ES-I3 (cell line): ENCODE data around the gene MRPL4.

Experiments used
- H3K36me3 ChIP-seq: 2 replicates; pipeline ENCODE4 v1.6.1; 2013; ENCODE audit warnings: mild to moderate bottlenecking, low read length, control low read depth, moderate library complexity; ENCODE audit not compliant: insufficient read depth
- H3K4me1 ChIP-seq: 2 replicates; pipeline ENCODE4 v1.6.1; 2013; ENCODE audit warnings: mild to moderate bottlenecking, control low read depth, low read length; ENCODE audit not compliant: insufficient read depth
- H3K9ac ChIP-seq: 2 replicates; pipeline ENCODE4 v1.6.1; 2013; ENCODE audit warnings: low read depth, mild to moderate bottlenecking, low read length, moderate library complexity
- H3K9me3 ChIP-seq: 2 replicates; pipeline ENCODE4 v1.6.1; 2013; ENCODE audit warnings: mild to moderate bottlenecking, low read length, moderate library complexity; ENCODE audit not compliant: control insufficient read depth, insufficient read depth

Gene MRPL4

GRCh38 chr19:10283301-10284064, 31.5 kb downstream of the MRPL4 start:
- Histone ChIP-seq H3K36me3 (no peaks in the 10 kb centered on the region), H3K4me1 (peaks cover 4% of the 10 kb centered on the region; the same call in 1 of the 2 replicates), H3K9ac (no peak overlapping the region), H3K9me3 (no peaks in the 10 kb centered on the region)

DNA sequence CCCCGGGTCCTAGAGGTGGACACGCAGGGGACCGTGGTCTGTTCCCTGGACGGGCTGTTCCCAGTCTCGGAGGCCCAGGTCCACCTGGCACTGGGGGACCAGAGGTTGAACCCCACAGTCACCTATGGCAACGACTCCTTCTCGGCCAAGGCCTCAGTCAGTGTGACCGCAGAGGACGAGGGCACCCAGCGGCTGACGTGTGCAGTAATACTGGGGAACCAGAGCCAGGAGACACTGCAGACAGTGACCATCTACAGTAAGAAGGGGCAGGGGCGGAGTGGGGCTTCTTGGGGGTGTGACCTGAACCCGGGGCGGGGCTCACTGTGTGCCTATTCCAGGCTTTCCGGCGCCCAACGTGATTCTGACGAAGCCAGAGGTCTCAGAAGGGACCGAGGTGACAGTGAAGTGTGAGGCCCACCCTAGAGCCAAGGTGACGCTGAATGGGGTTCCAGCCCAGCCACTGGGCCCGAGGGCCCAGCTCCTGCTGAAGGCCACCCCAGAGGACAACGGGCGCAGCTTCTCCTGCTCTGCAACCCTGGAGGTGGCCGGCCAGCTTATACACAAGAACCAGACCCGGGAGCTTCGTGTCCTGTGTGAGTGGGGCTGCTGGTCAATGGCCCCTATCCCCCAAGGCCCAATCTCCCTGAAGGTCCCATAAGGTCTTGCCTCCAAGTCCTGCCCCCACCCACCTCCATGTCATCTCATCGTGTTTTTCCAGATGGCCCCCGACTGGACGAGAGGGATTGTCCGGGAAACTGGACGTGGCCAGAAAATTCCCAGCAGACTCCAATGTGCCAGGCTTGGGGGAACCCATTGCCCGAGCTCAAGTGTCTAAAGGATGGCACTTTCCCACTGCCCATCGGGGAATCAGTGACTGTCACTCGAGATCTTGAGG, 32.3 kb downstream of the MRPL4 start:
- H3K36me3 ChIP-seq: no peaks in the 10 kb centered on the region
- no peak overlapping the region for H3K9ac ChIP-seq
- H3K9me3 ChIP-seq: no peaks in the 10 kb centered on the region
- peaks cover 4% of the 10 kb centered on the region; the same call in 1 of the 2 replicates for H3K4me1 ChIP-seq

GRCh38 chr19:10284960-10285278, 32.9 kb downstream of the MRPL4 start:
- Histone ChIP-seq H3K4me1 (peaks cover 4% of the 10 kb centered on the region; the same call in 1 of the 2 replicates), H3K9me3 (no peaks in the 10 kb centered on the region), H3K36me3 (no peaks in the 10 kb centered on the region), H3K9ac (no peak overlapping the region)

- Histone ChIP-seq H3K36me3 (no peaks in the 10 kb centered on the region), H3K9ac (no peak overlapping the region), H3K4me1 (peaks cover 4% of the 10 kb centered on the region; the same call in 1 of the 2 replicates), H3K9me3 (no peaks in the 10 kb centered on the region)
Observed at GRCh38 chr19:10285393-10285792, 33.4 kb downstream of the MRPL4 start.

DNA sequence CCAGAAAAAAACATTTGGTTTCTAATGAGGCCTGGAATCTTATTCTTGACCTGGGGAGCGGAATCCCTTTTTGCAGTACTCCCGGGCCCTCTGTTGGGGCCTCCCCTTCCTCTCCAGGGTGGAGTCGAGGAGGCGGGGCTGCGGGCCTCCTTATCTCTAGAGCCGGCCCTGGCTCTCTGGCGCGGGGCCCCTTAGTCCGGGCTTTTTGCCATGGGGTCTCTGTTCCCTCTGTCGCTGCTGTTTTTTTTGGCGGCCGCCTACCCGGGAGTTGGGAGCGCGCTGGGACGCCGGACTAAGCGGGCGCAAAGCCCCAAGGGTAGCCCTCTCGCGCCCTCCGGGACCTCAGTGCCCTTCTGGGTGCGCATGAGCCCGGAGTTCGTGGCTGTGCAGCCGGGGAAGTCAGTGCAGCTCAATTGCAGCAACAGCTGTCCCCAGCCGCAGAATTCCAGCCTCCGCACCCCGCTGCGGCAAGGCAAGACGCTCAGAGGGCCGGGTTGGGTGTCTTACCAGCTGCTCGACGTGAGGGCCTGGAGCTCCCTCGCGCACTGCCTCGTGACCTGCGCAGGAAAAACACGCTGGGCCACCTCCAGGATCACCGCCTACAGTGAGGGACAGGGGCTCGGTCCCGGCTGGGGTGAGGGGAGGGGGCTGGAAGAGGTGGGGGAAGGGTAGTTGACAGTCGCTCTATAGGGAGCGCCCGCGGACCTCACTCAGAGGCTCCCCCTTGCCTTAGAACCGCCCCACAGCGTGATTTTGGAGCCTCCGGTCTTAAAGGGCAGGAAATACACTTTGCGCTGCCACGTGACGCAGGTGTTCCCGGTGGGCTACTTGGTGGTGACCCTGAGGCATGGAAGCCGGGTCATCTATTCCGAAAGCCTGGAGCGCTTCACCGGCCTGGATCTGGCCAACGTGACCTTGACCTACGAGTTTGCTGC, 35.1 kb downstream of the MRPL4 start, which contains the start of gene ICAM4:
TSS of gene ICAM4 (plus strand) at position 153 of the 935 bp plus-strand sequence. CDS start at position 211, 58 bp downstream.
- H3K4me1 ChIP-seq: peaks cover 4% of the 10 kb centered on the region; the same call in 1 of the 2 replicates
- H3K36me3 ChIP-seq: no peaks in the 10 kb centered on the region
- no peaks in the 10 kb centered on the region for H3K9me3 ChIP-seq
- peak within 1 kb of the TSS; percentile 46; the same call in 1 of the 2 replicates for H3K9ac ChIP-seq

- no peaks in the 10 kb centered on the region for H3K9me3 ChIP-seq
- peak overlapping the region; percentile 59; the same call in 1 of the 2 replicates for H3K9ac ChIP-seq
- no peaks in the 10 kb centered on the region for H3K36me3 ChIP-seq
- peaks cover under 1% of the 10 kb centered on the region; the same call in 1 of the 2 replicates for H3K4me1 ChIP-seq
Observed at GRCh38 chr19:10288662-10289166, 36.7 kb downstream of the MRPL4 start.

GRCh38 chr19:10289167-10289835, 37.3 kb downstream of the MRPL4 start:
- H3K36me3 ChIP-seq: no peaks in the 10 kb centered on the region
- H3K9ac ChIP-seq: peak overlapping the region; percentile 59; the same call in 1 of the 2 replicates
- no peaks in the 10 kb centered on the region for H3K9me3 ChIP-seq
- H3K4me1 ChIP-seq: no peaks in the 10 kb centered on the region; the same call in 1 of the 2 replicates

- Histone ChIP-seq H3K9me3 (no peaks in the 10 kb centered on the region), H3K36me3 (no peaks in the 10 kb centered on the region), H3K9ac (peak within 1 kb of the TSS; percentile 59; the same call in 1 of the 2 replicates), H3K4me1 (no peaks in the 10 kb centered on the region; the same call in 1 of the 2 replicates)
Observed at GRCh38 chr19:10289836-10290356, 37.9 kb downstream of the MRPL4 start, which contains the start of gene ICAM5. TSS of gene ICAM5 (plus strand) at chr19:10289952. CDS start at chr19:10290044, 92 bp downstream.

- Histone ChIP-seq H3K36me3 (no peaks in the 10 kb centered on the region), H3K9me3 (no peaks in the 10 kb centered on the region), H3K4me1 (no peaks in the 10 kb centered on the region; the same call in 1 of the 2 replicates), H3K9ac (peak overlapping the region; percentile 59; the same call in 1 of the 2 replicates)
Observed at GRCh38 chr19:10290357-10290875, 38.4 kb downstream of the MRPL4 start.

GRCh38 chr19:10290876-10291553, 39.0 kb downstream of the MRPL4 start:
- no peaks in the 10 kb centered on the region for H3K36me3 ChIP-seq
- H3K9me3 ChIP-seq: no peaks in the 10 kb centered on the region
- H3K4me1 ChIP-seq: no peaks in the 10 kb centered on the region; the same call in 1 of the 2 replicates
- peak overlapping the region; percentile 59; the same call in 1 of the 2 replicates for H3K9ac ChIP-seq

- Histone ChIP-seq H3K36me3 (no peaks in the 10 kb centered on the region), H3K4me1 (no peaks in the 10 kb centered on the region; the same call in 1 of the 2 replicates), H3K9ac (peak overlapping the region; percentile 59; the same call in 1 of the 2 replicates), H3K9me3 (no peaks in the 10 kb centered on the region)
Observed at GRCh38 chr19:10291554-10292205, 39.7 kb downstream of the MRPL4 start.
